Neural progenitor cell (in vitro differentiated cells): ENCODE data around the gene EHD2. TPM values are rescaled to one million over a fixed set of nuclear protein-coding genes. Genes with fewer than 3 reads are reported as not detected.

ENCODE experiments used
- DNase-seq: peaks from one replicate; pipeline ENCODE4 v3.0.0-alpha.2; 2016; ENCODE audit warnings: low spot score
- H2AFZ ChIP-seq: fragments of 200-600 bp; sonication (generic); replicated peaks from 2 replicates; pipeline ENCODE4 v1.6.1; 2016; ENCODE audit warnings: antibody characterized with exemption
- H3F3A ChIP-seq: fragments of 200-600 bp; sonication (generic); 2 replicates; pipeline ENCODE4 v1.6.1; 2016; ENCODE audit warnings: antibody characterized with exemption, low read depth
- H3K27ac ChIP-seq: fragments of 200-600 bp; sonication (generic); 2 replicates; pipeline ENCODE4 v1.5.1; 2016; ENCODE audit warnings: mild to moderate bottlenecking
- H3K27me3 ChIP-seq: fragments of 200-600 bp; sonication (generic); 2 replicates; pipeline ENCODE4 v1.6.1; 2016; ENCODE audit warnings: mild to moderate bottlenecking, moderate library complexity
- H3K36me3 ChIP-seq: fragments of 200-600 bp; sonication (generic); 2 replicates; pipeline ENCODE4 v1.5.1; 2016
- H3K4me1 ChIP-seq: fragments of 200-600 bp; sonication (generic); 2 replicates; pipeline ENCODE4 v1.6.1; 2016; ENCODE audit warnings: mixed run types
- H3K4me2 ChIP-seq: fragments of 200-600 bp; sonication (generic); 2 replicates; pipeline ENCODE4 v1.6.1; 2016
- H3K4me3 ChIP-seq: fragments of 200-600 bp; sonication (generic); 2 replicates; pipeline ENCODE4 v1.5.1; 2016
- H3K79me2 ChIP-seq: fragments of 200-600 bp; sonication (generic); 2 replicates; pipeline ENCODE4 v1.6.1; 2016; ENCODE audit warnings: low read depth
- H3K9ac ChIP-seq: fragments of 200-600 bp; sonication (generic); 2 replicates; pipeline ENCODE4 v1.6.1; 2016
- H3K9me3 ChIP-seq: fragments of 200-600 bp; sonication (generic); 2 replicates; pipeline ENCODE4 v1.5.1; 2016; ENCODE audit warnings: low read depth
- H4K20me1 ChIP-seq: fragments of 200-600 bp; sonication (generic); 2 replicates; pipeline ENCODE4 v1.6.1; 2016; ENCODE audit warnings: low read depth
- H3K27ac Mint-ChIP-seq: 3 replicates; pipeline ENCODE4 v1.8.0; 2021; ENCODE audit warnings: mixed read lengths
- H3K27me3 Mint-ChIP-seq: 2 replicates; pipeline ENCODE4 v1.8.0; 2022; ENCODE audit warnings: low read depth, mild to moderate bottlenecking, inconsistent platforms, moderate library complexity, mixed read lengths; ENCODE audit not compliant: insufficient read depth
- H3K36me3 Mint-ChIP-seq: 3 replicates; pipeline ENCODE4 v1.8.0; 2021; ENCODE audit warnings: mixed read lengths
- H3K4me1 Mint-ChIP-seq: 3 replicates; pipeline ENCODE4 v1.8.0; 2021; ENCODE audit warnings: mixed read lengths
- H3K4me3 Mint-ChIP-seq: 3 replicates; pipeline ENCODE4 v1.8.0; 2021; ENCODE audit warnings: mild to moderate bottlenecking, moderate library complexity, mixed read lengths
- H3K9me3 Mint-ChIP-seq: 3 replicates; pipeline ENCODE4 v1.8.0; 2020; ENCODE audit warnings: mixed read lengths
- EZH2 ChIP-seq: fragments of 200-600 bp; sonication (generic); IDR thresholded peaks from 2 replicates; pipeline ENCODE4 v1.6.1; 2017; ENCODE audit warnings: antibody characterized with exemption, mild to moderate bottlenecking, moderate library complexity
- EZH2phosphoT487 ChIP-seq: fragments of 200-600 bp; sonication (generic); IDR thresholded peaks from 2 replicates; pipeline ENCODE4 v1.6.1; 2017; ENCODE audit warnings: antibody characterized with exemption
- total RNA-seq: library from RNA; depleted of rRNA; stranded (reverse); fragments of >200 nt; gene quantifications from 2 replicates; pipeline ENCODE4 v1.2.3, GENCODE V29; 2015; ENCODE audit warnings: low replicate concordance
- TF ChIP-seq, protein P1 (sequence below): fragments of 200-600 bp; sonication (generic); IDR thresholded peaks from 2 replicates; pipeline ENCODE4 v1.5.1; 2017; ENCODE audit warnings: antibody characterized with exemption, mild to moderate bottlenecking

Gene EHD2
- total RNA-seq, 1 donor from 2014 or later: 1.5 TPM

DNA sequence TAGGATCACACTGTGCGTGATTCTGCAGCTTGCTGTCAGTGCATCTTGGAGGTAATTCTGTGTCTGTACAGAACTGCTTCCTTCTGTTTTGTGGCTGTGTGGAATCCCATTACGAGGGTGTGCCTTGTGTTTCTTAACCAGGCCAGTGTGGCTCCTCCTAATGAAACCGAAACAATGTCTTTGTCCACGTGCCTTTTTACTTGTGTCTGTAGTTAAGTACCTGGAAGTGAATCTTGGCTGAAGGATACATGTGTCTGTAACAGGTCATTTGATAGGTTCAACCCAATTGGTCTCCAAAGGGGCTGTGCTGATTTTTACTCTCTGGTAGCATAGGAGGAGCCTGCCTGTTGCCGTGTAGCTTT, 45.2 kb downstream of the EHD2 start:
- Mint-ChIP-seq H3K27me3 (peaks cover 5% of the 10 kb centered on the region), H3K27ac (no peak overlapping the region), H3K4me3 (peak overlapping the region; percentile 33), H3K4me1 (no peaks in the 10 kb centered on the region), H3K9me3 (peaks cover 2% of the 10 kb centered on the region), H3K36me3 (peaks cover 22% of the 10 kb centered on the region)
- no peak overlapping the region for H3K9ac ChIP-seq
- no peaks in the 10 kb centered on the region for H3K9me3 ChIP-seq
- no peaks in the 10 kb centered on the region for H3K79me2 ChIP-seq
- no peak overlapping the region for H2AFZ ChIP-seq
- no peaks in the 10 kb centered on the region for H3K4me1 ChIP-seq
- DNase-seq: no peak
- H3F3A ChIP-seq: peaks cover 9% of the 10 kb centered on the region
- H3K4me2 ChIP-seq: no peak overlapping the region
- H3K4me3 ChIP-seq: no peak overlapping the region
- no peaks in the 10 kb centered on the region for H3K27me3 ChIP-seq
- no peak for TF ChIP-seq EZH2
- no peak for TF ChIP-seq EZH2phosphoT487
- TF ChIP-seq, protein P1, sequence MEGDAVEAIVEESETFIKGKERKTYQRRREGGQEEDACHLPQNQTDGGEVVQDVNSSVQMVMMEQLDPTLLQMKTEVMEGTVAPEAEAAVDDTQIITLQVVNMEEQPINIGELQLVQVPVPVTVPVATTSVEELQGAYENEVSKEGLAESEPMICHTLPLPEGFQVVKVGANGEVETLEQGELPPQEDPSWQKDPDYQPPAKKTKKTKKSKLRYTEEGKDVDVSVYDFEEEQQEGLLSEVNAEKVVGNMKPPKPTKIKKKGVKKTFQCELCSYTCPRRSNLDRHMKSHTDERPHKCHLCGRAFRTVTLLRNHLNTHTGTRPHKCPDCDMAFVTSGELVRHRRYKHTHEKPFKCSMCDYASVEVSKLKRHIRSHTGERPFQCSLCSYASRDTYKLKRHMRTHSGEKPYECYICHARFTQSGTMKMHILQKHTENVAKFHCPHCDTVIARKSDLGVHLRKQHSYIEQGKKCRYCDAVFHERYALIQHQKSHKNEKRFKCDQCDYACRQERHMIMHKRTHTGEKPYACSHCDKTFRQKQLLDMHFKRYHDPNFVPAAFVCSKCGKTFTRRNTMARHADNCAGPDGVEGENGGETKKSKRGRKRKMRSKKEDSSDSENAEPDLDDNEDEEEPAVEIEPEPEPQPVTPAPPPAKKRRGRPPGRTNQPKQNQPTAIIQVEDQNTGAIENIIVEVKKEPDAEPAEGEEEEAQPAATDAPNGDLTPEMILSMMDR: no peak
- H3K27ac ChIP-seq: no peak overlapping the region
- no peaks in the 10 kb centered on the region for H3K36me3 ChIP-seq
- H4K20me1 ChIP-seq: no peaks in the 10 kb centered on the region

DNA sequence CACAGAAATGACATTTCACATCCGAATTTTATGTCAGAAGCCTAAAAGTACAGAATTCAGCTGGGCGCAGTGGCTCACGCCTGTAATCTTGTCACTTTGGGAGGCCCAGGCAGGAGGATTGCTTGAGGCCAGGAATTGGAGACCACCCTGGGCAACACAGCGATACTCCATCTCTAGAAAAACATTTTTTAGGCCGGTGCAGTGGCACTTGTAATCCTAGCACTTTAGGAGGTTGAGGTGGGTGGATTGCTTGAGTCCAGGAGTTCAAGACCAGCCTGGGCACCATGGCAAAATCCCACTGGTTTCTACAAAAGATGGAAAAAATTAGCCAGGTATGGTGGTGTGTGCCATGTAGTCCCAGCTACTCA, 47.4 kb downstream of the EHD2 start:
- Histone ChIP-seq H3K27ac (no peak overlapping the region), H3K9ac (no peak overlapping the region), H3K4me2 (no peak overlapping the region), H3K9me3 (no peaks in the 10 kb centered on the region), H4K20me1 (no peaks in the 10 kb centered on the region), H3K27me3 (no peaks in the 10 kb centered on the region), H3K4me3 (no peak overlapping the region), H3K4me1 (no peaks in the 10 kb centered on the region), H3K79me2 (no peaks in the 10 kb centered on the region), H3K36me3 (no peaks in the 10 kb centered on the region), H3F3A (peaks cover 9% of the 10 kb centered on the region), H2AFZ (no peak overlapping the region)
- Mint-ChIP-seq H3K27ac (no peak overlapping the region), H3K27me3 (peaks cover 5% of the 10 kb centered on the region), H3K4me3 (no peak overlapping the region), H3K4me1 (peaks cover 4% of the 10 kb centered on the region), H3K9me3 (peaks cover 2% of the 10 kb centered on the region), H3K36me3 (peaks cover 15% of the 10 kb centered on the region)
- no peak for DNase-seq
- TF ChIP-seq, protein P1: no peak
- TF ChIP-seq EZH2phosphoT487 (no peak), EZH2 (no peak)

DNA sequence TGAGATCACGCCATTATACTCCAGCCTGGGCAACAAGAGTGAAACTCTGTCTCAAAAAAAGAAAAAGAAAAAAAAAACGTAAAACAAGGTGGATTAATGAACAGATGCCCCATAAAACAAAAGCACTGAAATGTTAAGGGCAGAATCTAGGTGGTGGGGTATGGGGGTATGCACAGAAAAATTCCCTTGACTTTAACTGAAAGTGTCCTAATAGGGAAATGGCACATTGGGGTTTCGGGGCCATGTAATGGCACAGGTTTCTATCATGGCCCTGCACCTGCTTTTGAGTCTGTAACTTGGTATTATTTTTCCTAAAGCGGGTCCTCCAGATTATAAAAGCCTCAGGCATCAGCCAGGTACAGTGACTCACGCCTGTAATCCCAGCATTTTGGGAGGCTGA, 48.3 kb downstream of the EHD2 start:
- Histone ChIP-seq H3F3A (peaks cover 9% of the 10 kb centered on the region), H3K4me2 (no peak overlapping the region), H4K20me1 (no peaks in the 10 kb centered on the region), H3K4me1 (no peaks in the 10 kb centered on the region), H3K4me3 (no peak overlapping the region), H3K9ac (no peak overlapping the region), H3K79me2 (no peaks in the 10 kb centered on the region), H2AFZ (no peak overlapping the region), H3K27me3 (no peaks in the 10 kb centered on the region), H3K36me3 (no peaks in the 10 kb centered on the region), H3K9me3 (no peaks in the 10 kb centered on the region), H3K27ac (no peak overlapping the region)
- peaks cover 4% of the 10 kb centered on the region for H3K4me1 Mint-ChIP-seq
- peaks cover 2% of the 10 kb centered on the region for H3K9me3 Mint-ChIP-seq
- H3K27me3 Mint-ChIP-seq: peaks cover 3% of the 10 kb centered on the region
- no peak overlapping the region for H3K27ac Mint-ChIP-seq
- no peak for DNase-seq
- no peak for TF ChIP-seq EZH2phosphoT487
- TF ChIP-seq, protein P1: no peak
- TF ChIP-seq EZH2: no peak
- H3K4me3 Mint-ChIP-seq: no peak overlapping the region
- peaks cover 15% of the 10 kb centered on the region for H3K36me3 Mint-ChIP-seq

DNA sequence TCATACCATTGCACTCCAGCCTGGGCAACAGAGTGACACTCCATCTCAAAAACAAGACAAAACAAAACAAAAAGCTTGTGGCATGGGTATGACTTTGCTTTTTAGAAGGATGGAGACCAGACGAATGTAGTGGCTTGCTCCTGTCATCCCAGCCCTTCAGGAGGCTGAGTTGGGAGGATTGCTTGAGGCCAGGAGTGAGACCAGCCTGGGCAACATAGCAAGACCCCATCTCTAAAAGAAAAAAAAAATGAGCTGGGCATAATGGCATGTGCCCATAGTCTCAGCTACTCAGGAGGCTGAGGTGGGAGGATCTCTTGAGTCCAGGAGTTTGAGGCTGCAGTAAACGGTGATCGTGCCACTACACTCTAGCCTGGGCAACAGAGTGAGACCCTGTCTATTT, 48.9 kb downstream of the EHD2 start:
- no peak for DNase-seq
- Histone ChIP-seq H3K9ac (no peak overlapping the region), H4K20me1 (no peaks in the 10 kb centered on the region), H3K4me1 (no peaks in the 10 kb centered on the region), H3K4me2 (no peak overlapping the region), H2AFZ (no peak overlapping the region), H3K27me3 (no peaks in the 10 kb centered on the region), H3K9me3 (no peaks in the 10 kb centered on the region), H3F3A (peaks cover 10% of the 10 kb centered on the region), H3K27ac (no peak overlapping the region), H3K4me3 (no peak overlapping the region), H3K36me3 (no peaks in the 10 kb centered on the region), H3K79me2 (no peaks in the 10 kb centered on the region)
- no peak overlapping the region for H3K27ac Mint-ChIP-seq
- H3K36me3 Mint-ChIP-seq: peaks cover 12% of the 10 kb centered on the region
- no peak overlapping the region for H3K4me3 Mint-ChIP-seq
- H3K4me1 Mint-ChIP-seq: peaks cover 4% of the 10 kb centered on the region
- peaks cover under 1% of the 10 kb centered on the region for H3K27me3 Mint-ChIP-seq
- H3K9me3 Mint-ChIP-seq: peaks cover 2% of the 10 kb centered on the region
- TF ChIP-seq EZH2: no peak
- TF ChIP-seq, protein P1: no peak
- TF ChIP-seq EZH2phosphoT487: no peak
